ENCODE measurements around the gene C2orf80. TPM values are rescaled to one million over a fixed set of nuclear protein-coding genes. Genes with fewer than 3 reads are reported as not detected.
A peak's percentile ranks its signal among the peaks of the same experiment; 100 is the strongest.
"Not testable (repeated sequence)": the region's sequence is repeated elsewhere in the genome, so short reads cannot be mapped to it uniquely, and the experiment has no call there.

C2orf80 gene
- total and polyA plus RNA-seq, 3 donors from 2014 or later = not detected

- DNase-seq = no peak
- H3K36me3 ChIP-seq (ENCODE audit: low read depth, missing control alignments) = no peaks in the 10 kb centered on the region
- no peaks in the 10 kb centered on the region for H3K27me3 ChIP-seq
- no peak overlapping the region for H3K27ac ChIP-seq
- intact Hi-C loops (cut with DNase I; ENCODE audit: low total_unique reads) = no loop called here
- TF ChIP-seq POLR2A (IDR thresholded peaks at IDR 0.05) (no peak), CTCF (IDR thresholded peaks at IDR 0.05) (no peak)
- peaks cover 4% of the 10 kb centered on the region for H3K4me1 ChIP-seq
- H3K9me3 ChIP-seq = no peaks in the 10 kb centered on the region
- no peak overlapping the region for H3K4me3 ChIP-seq
- WGBS, 2 donors = 82 to 84% methylated on average over 4 of the region's 4 CpGs
Measured at GRCh38 chr2:208125251-208125650, 64.6 kb downstream of the C2orf80 start.

- H3K4me3 ChIP-seq = peak within 1 kb of the TSS; percentile 33 to 49
- intact Hi-C loops (cut with DNase I; ENCODE audit: low total_unique reads); H3K27me3 ChIP-seq; H3K36me3 ChIP-seq (ENCODE audit: low read depth, missing control alignments); H3K4me1 ChIP-seq; H3K9me3 ChIP-seq; DNase-seq; H3K27ac ChIP-seq: not testable (repeated sequence)
- 8 to 11% methylated on average over 22 to 46 of the region's 46 CpGs for WGBS, 2 donors
Measured at GRCh38 chr2:208124013-208124715, 65.7 kb downstream of the C2orf80 start, which contains the start of gene CRYGD. CRYGD (minus strand) TSS chr2:208124524; CDS start chr2:208124473, 51 bp downstream.

- Histone ChIP-seq H3K27me3 (no peaks in the 10 kb centered on the region), H3K4me1 (peaks cover 4% of the 10 kb centered on the region), H3K9me3 (no peaks in the 10 kb centered on the region), H3K4me3 (no peak overlapping the region), H3K27ac (no peak overlapping the region), H3K36me3 (ENCODE audit: low read depth, missing control alignments) (no peaks in the 10 kb centered on the region)
- no peak for DNase-seq
- intact Hi-C loops (cut with DNase I; ENCODE audit: low total_unique reads) = no loop called here
- no peak for TF ChIP-seq CTCF (IDR thresholded peaks at IDR 0.05)
- 94 to 98% methylated on average over 1 of the region's 1 CpG for WGBS, 2 donors
Measured at GRCh38 chr2:208122248-208122647, 67.6 kb downstream of the C2orf80 start.

GRCh38 chr2:208118918-208119317, 70.9 kb downstream of the C2orf80 start:
- no peaks in the 10 kb centered on the region for H3K27me3 ChIP-seq
- H3K4me1 ChIP-seq = peaks cover 1% of the 10 kb centered on the region
- no peak for DNase-seq
- no peaks in the 10 kb centered on the region for H3K9me3 ChIP-seq
- TF ChIP-seq CTCF (IDR thresholded peaks at IDR 0.05) (no peak), POLR2A (IDR thresholded peaks at IDR 0.05) (no peak)
- no peak overlapping the region for H3K27ac ChIP-seq
- WGBS, 2 donors = 90 to 97% methylated on average over 3 of the region's 3 CpGs
- intact Hi-C loops (cut with DNase I; ENCODE audit: low total_unique reads) = no loop called here
- no peak overlapping the region for H3K4me3 ChIP-seq
- no peaks in the 10 kb centered on the region for H3K36me3 ChIP-seq (ENCODE audit: low read depth, missing control alignments)

GRCh38 chr2:208117390-208117789, 72.4 kb downstream of the C2orf80 start:
- H3K27me3 ChIP-seq; H3K9me3 ChIP-seq; H3K4me1 ChIP-seq; intact Hi-C loops (cut with DNase I; ENCODE audit: low total_unique reads); H3K4me3 ChIP-seq; DNase-seq; H3K27ac ChIP-seq; H3K36me3 ChIP-seq (ENCODE audit: low read depth, missing control alignments): not testable (repeated sequence)
- WGBS, 2 donors = 93 to 97% methylated on average over 11 of the region's 11 CpGs

Other genes with a start within 250 kb of the C2orf80 start
- gene PLEKHM3, start 164.5 kb downstream of the C2orf80 start, total RNA-seq = 10 to 100 TPM; 21.9 to 24.6 TPM
- gene PLEKHM3, start 164.5 kb downstream of the C2orf80 start, polyA plus RNA-seq (ENCODE audit: insufficient read depth, low read depth, low replicate concordance) = 12.5 TPM
- not detected for gene CRYGD, start 65.5 kb downstream of the C2orf80 start, total RNA-seq
- 2.5 TPM for gene CRYGD, start 65.5 kb downstream of the C2orf80 start, polyA plus RNA-seq (ENCODE audit: insufficient read depth, low read depth, low replicate concordance)
- gene CRYGC, start 60.2 kb downstream of the C2orf80 start, total RNA-seq = 1 to 10 TPM in 1 of 2 donors, not detected in 1; 2.2 TPM
- gene CRYGC, start 60.2 kb downstream of the C2orf80 start, polyA plus RNA-seq (ENCODE audit: insufficient read depth, low read depth, low replicate concordance) = 2.7 TPM
- gene CRYGB, start 43.9 kb downstream of the C2orf80 start, total RNA-seq = under 1 TPM; 0.56 to 0.79 TPM
- not detected for gene CRYGB, start 43.9 kb downstream of the C2orf80 start, polyA plus RNA-seq (ENCODE audit: insufficient read depth, low read depth, low replicate concordance)
- gene CRYGA, start 26.4 kb downstream of the C2orf80 start, total RNA-seq = not detected
- not detected for gene CRYGA, start 26.4 kb downstream of the C2orf80 start, polyA plus RNA-seq (ENCODE audit: insufficient read depth, low read depth, low replicate concordance)
- 100 to 1,000 TPM in 1 of 2 donors, 10 to 100 TPM in 1; 80.0 to 120 TPM for gene IDH1, start 65.0 kb upstream of the C2orf80 start, total RNA-seq
- gene IDH1, start 65.0 kb upstream of the C2orf80 start, polyA plus RNA-seq (ENCODE audit: insufficient read depth, low read depth, low replicate concordance) = 93.4 TPM
- gene PIKFYVE, start 76.2 kb upstream of the C2orf80 start, total RNA-seq = 10 to 100 TPM; 50.0 to 55.0 TPM
- 29.0 TPM for gene PIKFYVE, start 76.2 kb upstream of the C2orf80 start, polyA plus RNA-seq (ENCODE audit: insufficient read depth, low read depth, low replicate concordance)
- gene PTH2R, start 216.8 kb upstream of the C2orf80 start, total RNA-seq = 1 to 10 TPM; 1.5 to 1.9 TPM
- 1.3 TPM for gene PTH2R, start 216.8 kb upstream of the C2orf80 start, polyA plus RNA-seq (ENCODE audit: insufficient read depth, low read depth, low replicate concordance)